ENCODE data around the gene APCDD1L.

Gene APCDD1L

DNA sequence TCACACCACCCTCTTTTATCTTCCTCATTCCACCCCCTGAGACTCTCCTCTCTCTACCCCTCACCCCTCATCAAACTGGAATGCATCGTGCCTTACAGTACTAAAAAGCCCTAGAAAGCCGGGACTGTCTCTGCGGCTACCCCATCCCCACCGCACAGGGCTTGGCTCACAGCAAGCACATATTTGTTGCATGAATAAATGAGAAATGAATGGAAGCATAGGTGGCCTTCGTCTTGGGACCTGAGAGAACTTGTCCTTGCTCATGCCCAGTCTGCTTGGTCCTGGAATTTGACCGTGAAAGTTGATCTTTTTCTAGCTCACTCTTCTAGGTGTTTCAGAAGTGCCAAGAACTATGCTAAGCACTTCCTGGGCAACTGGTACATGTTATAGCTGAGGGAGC lies 53.3 kb downstream of the APCDD1L start:
- no peak for TF ChIP-seq ELF4 (IDR thresholded peaks at IDR 0.05)
- TF ChIP-seq HDGF (IDR thresholded peaks at IDR 0.05; ENCODE audit: borderline replicate concordance): no peak
- no peak for TF ChIP-seq LEF1 (IDR thresholded peaks at IDR 0.05; ENCODE audit: borderline replicate concordance)
- ChIA-PET CTCF (no interaction called here), POLR2A (no interaction called here)
- DNase-seq (ENCODE audit: extremely low spot score): no peak

DNA sequence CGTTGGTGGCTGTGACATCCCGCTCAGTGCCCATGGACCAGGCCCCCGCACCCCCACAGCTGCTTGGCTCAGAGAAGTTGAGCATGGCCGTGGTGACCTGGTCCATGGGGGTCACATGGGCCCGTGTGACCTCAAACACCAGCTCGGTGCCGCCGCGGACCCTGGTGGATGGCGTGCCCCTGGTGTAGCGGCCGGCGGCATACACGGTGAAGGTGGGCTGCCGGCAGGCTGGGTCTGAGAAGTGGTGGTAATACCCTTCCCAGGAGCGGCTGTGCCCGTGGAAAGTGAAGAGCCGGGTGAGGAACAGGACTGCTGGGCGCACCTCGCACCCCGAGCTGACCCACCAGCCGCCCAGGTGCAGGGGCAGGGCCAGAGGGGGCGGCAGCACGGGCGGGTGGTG lies 54.1 kb downstream of the APCDD1L start:
- CTCF ChIA-PET: no interaction called here
- POLR2A ChIA-PET: no interaction called here
- no peak for TF ChIP-seq L3MBTL2 (conservative IDR thresholded peaks at IDR 0.05)
- no peak for TF ChIP-seq NFRKB (IDR thresholded peaks at IDR 0.05)
- no peak for TF ChIP-seq BHLHE40 (IDR thresholded peaks at IDR 0.05; ENCODE audit: borderline replicate concordance)
- no peak for TF ChIP-seq ELF4 (IDR thresholded peaks at IDR 0.05)
- no peak for TF ChIP-seq HDGF (IDR thresholded peaks at IDR 0.05; ENCODE audit: borderline replicate concordance)
- TF ChIP-seq LEF1 (IDR thresholded peaks at IDR 0.05; ENCODE audit: borderline replicate concordance): no peak
- no peak for TF ChIP-seq FOXA1 (IDR thresholded peaks at IDR 0.05)
- TF ChIP-seq TARDBP (IDR thresholded peaks at IDR 0.05): no peak
- TF ChIP-seq, protein P1, sequence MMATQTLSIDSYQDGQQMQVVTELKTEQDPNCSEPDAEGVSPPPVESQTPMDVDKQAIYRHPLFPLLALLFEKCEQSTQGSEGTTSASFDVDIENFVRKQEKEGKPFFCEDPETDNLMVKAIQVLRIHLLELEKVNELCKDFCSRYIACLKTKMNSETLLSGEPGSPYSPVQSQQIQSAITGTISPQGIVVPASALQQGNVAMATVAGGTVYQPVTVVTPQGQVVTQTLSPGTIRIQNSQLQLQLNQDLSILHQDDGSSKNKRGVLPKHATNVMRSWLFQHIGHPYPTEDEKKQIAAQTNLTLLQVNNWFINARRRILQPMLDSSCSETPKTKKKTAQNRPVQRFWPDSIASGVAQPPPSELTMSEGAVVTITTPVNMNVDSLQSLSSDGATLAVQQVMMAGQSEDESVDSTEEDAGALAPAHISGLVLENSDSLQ (IDR thresholded peaks at IDR 0.05): no peak
- TF ChIP-seq ZNF384 (IDR thresholded peaks at IDR 0.05): no peak
- no peak for TF ChIP-seq SP1 (IDR thresholded peaks at IDR 0.05)
- TF ChIP-seq FOXK2 (IDR thresholded peaks at IDR 0.05): no peak
- no peak for TF ChIP-seq CTBP1 (IDR thresholded peaks at IDR 0.05; ENCODE audit: borderline replicate concordance)
- TF ChIP-seq SUZ12 (IDR thresholded peaks at IDR 0.05): no peak
- TF ChIP-seq ARNT (IDR thresholded peaks at IDR 0.05): no peak
- no peak for TF ChIP-seq FOXM1 (IDR thresholded peaks at IDR 0.05; ENCODE audit: borderline replicate concordance)
- DNase-seq (ENCODE audit: extremely low spot score): no peak

DNA sequence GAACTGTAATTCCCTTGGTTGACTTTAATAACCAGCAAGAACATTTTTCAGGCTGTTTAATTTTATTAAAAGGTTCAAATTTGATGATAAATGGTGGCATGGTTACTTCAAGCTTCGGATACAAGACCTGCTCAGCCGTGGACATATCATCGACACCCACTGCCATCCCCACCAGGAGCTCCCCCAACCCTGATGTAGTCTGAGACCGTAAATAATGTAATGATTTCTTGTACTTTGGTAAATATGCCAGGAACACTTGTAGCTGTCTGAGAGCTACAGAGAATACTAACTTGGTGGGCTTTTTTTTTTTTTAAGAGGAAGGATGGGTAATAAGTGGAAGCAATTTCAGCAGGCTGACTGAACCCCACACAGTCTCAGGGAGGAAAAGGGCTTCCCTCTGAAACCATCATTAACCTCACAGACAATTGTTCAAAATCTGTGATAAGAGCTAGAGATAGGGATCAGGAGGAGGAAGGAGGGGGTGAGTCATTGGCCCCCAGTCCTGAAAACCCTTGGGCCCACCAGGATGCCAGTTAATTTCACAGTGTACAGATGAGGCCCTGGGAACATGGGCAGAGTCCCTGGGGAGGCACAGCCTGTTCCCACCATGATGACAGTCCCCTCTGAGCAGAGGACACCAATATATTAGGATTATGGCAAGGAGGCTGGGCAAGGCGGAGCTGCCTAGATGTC lies 56.0 kb downstream of the APCDD1L start:
- POLR2A ChIA-PET: interaction anchor here (0.9 kb wide), 1 partner anchor 192 kb away, joined by 4 read pairs; the partner anchor contains the start of gene STX16

DNA sequence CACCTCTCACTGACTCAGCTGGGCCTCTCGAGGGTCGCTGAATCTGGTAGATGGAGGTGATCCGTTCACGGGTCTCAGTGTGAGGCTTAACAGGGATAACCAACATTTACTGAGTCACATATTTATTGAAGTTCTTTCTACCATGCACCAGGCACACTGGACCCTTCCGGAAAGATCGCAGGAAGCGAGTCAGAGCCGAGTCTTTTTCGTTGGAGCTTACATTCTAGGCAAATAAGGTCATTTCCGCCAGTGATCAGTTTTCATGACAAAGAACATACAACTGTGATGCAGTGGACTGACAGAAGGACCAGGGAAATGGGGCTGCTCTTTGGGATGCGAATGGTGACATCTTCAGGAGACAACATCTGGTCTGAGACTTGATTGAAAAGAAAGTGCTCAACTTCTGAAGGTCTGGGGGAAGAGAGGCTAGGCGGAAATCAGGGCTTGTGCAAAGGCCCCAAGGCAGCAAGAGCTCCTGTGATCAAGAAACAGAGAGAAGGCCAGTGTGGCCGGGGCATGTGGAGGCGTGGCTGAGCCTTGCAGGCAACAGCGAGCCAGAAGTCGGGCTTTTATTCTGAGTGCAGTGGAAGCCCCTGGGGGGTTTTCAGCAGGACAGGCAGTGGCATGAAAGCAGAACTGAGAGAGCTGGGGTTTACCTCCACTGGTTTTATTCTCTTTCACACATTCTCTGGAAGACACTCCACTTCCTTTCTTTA lies 56.7 kb downstream of the APCDD1L start:
- CTCF ChIA-PET: no interaction called here
- no peak for TF ChIP-seq SUZ12 (IDR thresholded peaks at IDR 0.05)
- no peak for TF ChIP-seq CTBP1 (IDR thresholded peaks at IDR 0.05; ENCODE audit: borderline replicate concordance)
- POLR2A ChIA-PET: interaction anchor here (0.9 kb wide), 1 partner anchor 193 kb away, joined by 4 read pairs; the partner anchor contains the start of gene STX16
- DNase-seq (ENCODE audit: extremely low spot score): no peak

More for the DNA sequence above, 56.0 kb downstream of the APCDD1L start:
- CTCF ChIA-PET: no interaction called here
- TF ChIP-seq L3MBTL2 (conservative IDR thresholded peaks at IDR 0.05) (no peak), NFRKB (IDR thresholded peaks at IDR 0.05) (no peak), CTBP1 (IDR thresholded peaks at IDR 0.05; ENCODE audit: borderline replicate concordance) (no peak), HDGF (IDR thresholded peaks at IDR 0.05; ENCODE audit: borderline replicate concordance) (no peak), TARDBP (IDR thresholded peaks at IDR 0.05) (no peak), ELF4 (IDR thresholded peaks at IDR 0.05) (no peak), FOXA1 (IDR thresholded peaks at IDR 0.05) (no peak), ZNF384 (IDR thresholded peaks at IDR 0.05) (no peak), SUZ12 (IDR thresholded peaks at IDR 0.05) (no peak), FOXM1 (IDR thresholded peaks at IDR 0.05; ENCODE audit: borderline replicate concordance) (no peak), LEF1 (IDR thresholded peaks at IDR 0.05; ENCODE audit: borderline replicate concordance) (no peak), SP1 (IDR thresholded peaks at IDR 0.05) (no peak), ARNT (IDR thresholded peaks at IDR 0.05) (no peak), BHLHE40 (IDR thresholded peaks at IDR 0.05; ENCODE audit: borderline replicate concordance) (no peak), FOXK2 (IDR thresholded peaks at IDR 0.05) (no peak)
- TF ChIP-seq, protein P1 (IDR thresholded peaks at IDR 0.05): no peak
- DNase-seq (ENCODE audit: extremely low spot score): no peak

DNA sequence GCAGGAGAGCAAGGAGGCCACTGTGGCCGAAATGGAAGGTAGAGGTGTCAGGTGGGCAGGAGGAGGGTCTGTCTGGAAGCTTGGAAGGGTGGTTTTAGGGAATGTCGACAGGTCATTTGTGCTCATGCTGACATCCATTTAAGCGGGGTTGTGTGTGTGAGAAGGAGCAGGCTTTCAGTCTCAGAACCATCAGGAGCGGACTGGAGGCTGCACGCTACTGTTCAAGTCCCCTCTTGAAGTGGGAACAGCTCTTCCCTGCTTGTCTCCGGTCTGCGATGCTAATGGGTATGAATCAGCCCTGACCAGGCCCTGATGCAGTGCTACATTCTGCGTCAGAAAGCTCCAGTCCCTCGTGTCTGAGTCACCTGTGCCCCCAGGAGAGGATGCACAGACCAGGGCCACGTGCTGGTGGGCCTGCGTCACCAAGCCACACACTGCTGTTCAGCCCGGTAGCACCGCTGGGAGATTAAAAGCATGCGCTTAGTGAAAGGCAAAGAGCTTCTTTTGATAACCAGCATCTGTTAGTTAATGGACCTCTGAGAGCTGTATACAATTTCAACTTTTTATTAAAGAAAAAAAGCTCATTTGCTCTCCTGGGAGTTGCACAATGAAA lies 58.0 kb downstream of the APCDD1L start:
- no peak for DNase-seq (ENCODE audit: extremely low spot score)
- ChIA-PET POLR2A (no interaction called here), CTCF (no interaction called here)
- TF ChIP-seq ARNT (IDR thresholded peaks at IDR 0.05) (no peak), SP1 (IDR thresholded peaks at IDR 0.05) (no peak), SUZ12 (IDR thresholded peaks at IDR 0.05) (no peak), FOXM1 (IDR thresholded peaks at IDR 0.05; ENCODE audit: borderline replicate concordance) (no peak), TARDBP (IDR thresholded peaks at IDR 0.05) (no peak), L3MBTL2 (conservative IDR thresholded peaks at IDR 0.05) (no peak), NFRKB (IDR thresholded peaks at IDR 0.05) (no peak), CTBP1 (IDR thresholded peaks at IDR 0.05; ENCODE audit: borderline replicate concordance) (no peak), FOXA1 (IDR thresholded peaks at IDR 0.05) (no peak), ELF4 (IDR thresholded peaks at IDR 0.05) (no peak), ZNF384 (IDR thresholded peaks at IDR 0.05) (no peak), LEF1 (IDR thresholded peaks at IDR 0.05; ENCODE audit: borderline replicate concordance) (no peak), FOXK2 (IDR thresholded peaks at IDR 0.05) (no peak), HDGF (IDR thresholded peaks at IDR 0.05; ENCODE audit: borderline replicate concordance) (no peak), BHLHE40 (IDR thresholded peaks at IDR 0.05; ENCODE audit: borderline replicate concordance) (no peak)
- TF ChIP-seq, protein P1 (IDR thresholded peaks at IDR 0.05): no peak
